ENCODE data around the gene PPP1R13B.

PPP1R13B gene

GRCh38 chr14:103772078-103772712, 75.2 kb downstream of the PPP1R13B start:
- no peak overlapping the region for H3K27ac Mint-ChIP-seq
- no peaks in the 10 kb centered on the region for H3K4me1 Mint-ChIP-seq
- H3K4me3 Mint-ChIP-seq = no peak overlapping the region
- H3K9me3 Mint-ChIP-seq = peaks cover 6% of the 10 kb centered on the region
- H3K36me3 Mint-ChIP-seq (ENCODE audit: low read depth) = peaks cover 11% of the 10 kb centered on the region
- H3K27me3 Mint-ChIP-seq = no peaks in the 10 kb centered on the region
- DNase-seq = no peak
- no peak for ATAC-seq

GRCh38 chr14:103770902-103771301, 76.5 kb downstream of the PPP1R13B start:
- no peak overlapping the region for H3K4me3 Mint-ChIP-seq
- ATAC-seq (no peak), DNase-seq (no peak)
- peaks cover 6% of the 10 kb centered on the region for H3K9me3 Mint-ChIP-seq
- H3K27ac Mint-ChIP-seq = no peak overlapping the region
- no peaks in the 10 kb centered on the region for H3K4me1 Mint-ChIP-seq
- H3K27me3 Mint-ChIP-seq = no peaks in the 10 kb centered on the region
- peaks cover 11% of the 10 kb centered on the region for H3K36me3 Mint-ChIP-seq (ENCODE audit: low read depth)

DNA sequence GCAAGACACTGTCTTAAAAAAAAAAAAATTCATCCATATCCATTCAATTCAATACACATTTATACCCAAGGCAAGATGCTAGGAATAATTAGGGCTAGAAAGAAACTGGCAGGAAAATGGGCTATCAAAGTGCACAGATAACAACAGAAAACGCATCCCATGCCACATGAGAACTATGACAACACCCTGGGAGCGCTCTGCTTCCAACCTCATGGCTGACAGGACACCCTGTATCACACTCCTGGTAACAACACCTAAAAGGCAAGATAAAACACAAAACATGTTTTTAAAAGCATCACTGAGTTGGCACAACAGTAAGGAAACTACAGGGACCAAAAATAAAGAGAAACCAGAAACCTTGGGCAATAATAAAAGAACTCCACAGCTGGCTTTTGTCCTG, 76.9 kb downstream of the PPP1R13B start:
- H3K4me1 Mint-ChIP-seq = no peaks in the 10 kb centered on the region
- no peak overlapping the region for H3K27ac Mint-ChIP-seq
- peaks cover 11% of the 10 kb centered on the region for H3K36me3 Mint-ChIP-seq (ENCODE audit: low read depth)
- DNase-seq (no peak), ATAC-seq (no peak)
- no peak overlapping the region for H3K4me3 Mint-ChIP-seq
- H3K9me3 Mint-ChIP-seq = peaks cover 6% of the 10 kb centered on the region
- H3K27me3 Mint-ChIP-seq = no peaks in the 10 kb centered on the region

DNA sequence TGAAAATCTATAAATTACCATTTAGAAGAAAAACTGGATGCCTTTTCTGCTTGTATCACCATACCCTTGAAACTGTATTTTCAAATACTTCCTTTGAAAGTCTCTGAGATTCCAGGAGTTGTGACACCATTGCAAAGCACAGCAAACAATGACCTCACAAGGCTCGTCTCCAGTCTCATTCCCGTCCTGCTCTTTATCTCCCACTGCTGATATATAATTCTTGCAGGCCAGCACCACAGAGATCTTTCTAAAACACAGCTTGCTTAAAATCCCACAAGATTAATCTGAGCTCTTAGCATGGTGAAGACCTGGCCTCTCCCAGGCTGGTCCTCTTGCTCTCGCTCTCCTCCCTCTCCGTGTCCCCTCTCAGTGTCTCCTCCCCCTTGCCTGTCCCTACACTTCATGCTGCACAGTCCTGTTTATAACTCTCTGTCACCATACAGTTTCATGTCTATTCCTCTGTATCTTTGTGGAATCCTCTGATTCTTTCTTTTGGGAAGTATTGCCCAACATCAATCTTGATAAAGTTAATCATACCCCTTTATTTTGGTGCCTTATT, 80.0 kb downstream of the PPP1R13B start:
- ATAC-seq (no peak), DNase-seq (no peak)
- H3K9me3 Mint-ChIP-seq = peaks cover 6% of the 10 kb centered on the region
- no peaks in the 10 kb centered on the region for H3K27me3 Mint-ChIP-seq
- H3K27ac Mint-ChIP-seq = no peak overlapping the region
- no peak overlapping the region for H3K4me3 Mint-ChIP-seq
- peaks cover 7% of the 10 kb centered on the region for H3K36me3 Mint-ChIP-seq (ENCODE audit: low read depth)
- H3K4me1 Mint-ChIP-seq = peaks cover 8% of the 10 kb centered on the region

- Mint-ChIP-seq H3K27ac (no peak overlapping the region), H3K9me3 (no peaks in the 10 kb centered on the region), H3K4me1 (peaks cover 8% of the 10 kb centered on the region), H3K27me3 (no peaks in the 10 kb centered on the region), H3K36me3 (ENCODE audit: low read depth) (no peaks in the 10 kb centered on the region), H3K4me3 (no peak overlapping the region)
- ATAC-seq (no peak), DNase-seq (no peak)
Observed at GRCh38 chr14:103765526-103765925, 81.8 kb downstream of the PPP1R13B start.

DNA sequence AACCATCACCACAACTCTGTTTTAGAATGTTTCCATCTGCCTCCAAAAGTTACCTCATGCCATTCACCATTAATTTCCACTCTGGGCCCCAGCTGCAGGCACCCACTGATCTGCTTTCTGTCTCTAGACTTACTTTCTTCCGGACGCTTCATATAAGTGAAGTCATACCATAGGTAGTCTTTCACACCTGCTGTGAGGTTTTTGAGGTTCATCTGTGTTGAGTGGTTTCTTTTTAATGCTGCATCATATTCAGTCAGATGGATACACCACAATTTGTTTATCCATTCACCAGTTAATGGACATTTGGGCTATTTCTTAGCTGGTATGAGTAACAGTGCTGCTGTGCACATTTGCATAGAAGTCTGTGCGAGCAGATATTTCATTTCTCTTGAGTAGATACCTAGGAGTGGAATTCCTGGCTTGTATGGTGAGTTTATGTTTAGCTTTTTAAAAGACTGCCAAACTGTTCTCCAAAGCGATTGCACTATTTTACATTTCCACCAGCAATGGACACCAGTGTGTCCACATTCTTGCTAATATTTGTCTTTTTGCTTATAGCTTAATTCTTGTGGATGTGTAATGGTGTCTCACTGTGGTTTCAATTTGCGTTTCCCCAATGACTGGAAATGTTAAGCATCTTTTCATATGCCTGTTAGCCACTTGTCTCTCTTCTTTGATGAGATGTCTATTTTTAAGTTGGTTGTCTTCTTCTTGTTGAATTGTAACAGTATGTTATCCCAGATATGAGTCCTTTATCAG, 83.5 kb downstream of the PPP1R13B start:
- no peaks in the 10 kb centered on the region for H3K36me3 Mint-ChIP-seq (ENCODE audit: low read depth)
- peaks cover 8% of the 10 kb centered on the region for H3K4me1 Mint-ChIP-seq
- H3K9me3 Mint-ChIP-seq = no peaks in the 10 kb centered on the region
- no peaks in the 10 kb centered on the region for H3K27me3 Mint-ChIP-seq
- ATAC-seq (peak; percentile 36), DNase-seq (no peak)
- no peak overlapping the region for H3K4me3 Mint-ChIP-seq
- no peak overlapping the region for H3K27ac Mint-ChIP-seq

- ATAC-seq (no peak), DNase-seq (no peak)
- H3K36me3 Mint-ChIP-seq (ENCODE audit: low read depth) = no peaks in the 10 kb centered on the region
- no peak overlapping the region for H3K4me3 Mint-ChIP-seq
- H3K27ac Mint-ChIP-seq = no peak overlapping the region
- H3K27me3 Mint-ChIP-seq = no peaks in the 10 kb centered on the region
- no peaks in the 10 kb centered on the region for H3K9me3 Mint-ChIP-seq
- H3K4me1 Mint-ChIP-seq = peaks cover 8% of the 10 kb centered on the region
Observed at GRCh38 chr14:103762541-103762940, 84.8 kb downstream of the PPP1R13B start.

GRCh38 chr14:103762036-103762435, 85.3 kb downstream of the PPP1R13B start:
- ATAC-seq (no peak), DNase-seq (no peak)
- no peaks in the 10 kb centered on the region for H3K9me3 Mint-ChIP-seq

DNA sequence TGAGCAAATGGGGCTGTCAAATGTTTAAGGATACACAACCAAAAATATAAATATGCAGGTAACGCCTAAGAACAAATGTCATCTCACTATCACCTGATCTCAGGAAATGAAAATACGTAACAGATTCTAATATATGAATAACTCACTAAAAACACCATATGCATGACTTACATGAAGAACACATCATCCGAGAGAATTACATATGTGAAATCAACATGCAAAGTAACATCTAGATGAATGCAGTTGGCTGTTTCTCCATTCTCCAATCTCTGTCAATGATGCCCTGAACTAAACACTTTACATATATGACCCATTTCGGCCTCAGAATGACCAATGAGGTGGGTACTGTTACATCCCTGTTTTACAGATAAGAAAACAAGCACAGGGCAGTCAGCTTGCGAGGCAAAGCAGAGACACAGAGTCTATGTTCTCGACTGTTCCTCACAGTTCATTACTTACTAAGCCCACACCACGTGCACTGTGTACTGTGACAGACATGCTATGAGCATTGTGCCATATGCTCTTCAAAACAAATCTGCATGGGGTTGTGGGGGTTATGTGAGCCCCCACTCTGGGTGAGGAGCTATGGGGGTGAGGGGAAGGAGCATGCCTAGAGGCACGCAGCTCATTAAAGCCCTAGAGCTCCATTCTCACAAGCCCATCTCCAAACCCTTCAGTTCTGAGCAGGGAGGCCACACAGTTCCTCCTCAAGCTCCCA, 89.2 kb downstream of the PPP1R13B start:
- ATAC-seq (no peak), DNase-seq (no peak)
- no peak overlapping the region for H3K4me3 Mint-ChIP-seq
- H3K27me3 Mint-ChIP-seq = no peaks in the 10 kb centered on the region
- H3K36me3 Mint-ChIP-seq (ENCODE audit: low read depth) = no peaks in the 10 kb centered on the region
- H3K27ac Mint-ChIP-seq = no peak overlapping the region
- no peaks in the 10 kb centered on the region for H3K4me1 Mint-ChIP-seq
- no peaks in the 10 kb centered on the region for H3K9me3 Mint-ChIP-seq

More at GRCh38 chr14:103762036-103762435, 85.3 kb downstream of the PPP1R13B start:
- no peaks in the 10 kb centered on the region for H3K36me3 Mint-ChIP-seq (ENCODE audit: low read depth)
- peaks cover 8% of the 10 kb centered on the region for H3K4me1 Mint-ChIP-seq
- no peaks in the 10 kb centered on the region for H3K27me3 Mint-ChIP-seq
- no peak overlapping the region for H3K4me3 Mint-ChIP-seq
- no peak overlapping the region for H3K27ac Mint-ChIP-seq

- Mint-ChIP-seq H3K27me3 (no peaks in the 10 kb centered on the region), H3K36me3 (ENCODE audit: low read depth) (no peaks in the 10 kb centered on the region), H3K4me3 (no peak overlapping the region), H3K27ac (no peak overlapping the region), H3K4me1 (no peaks in the 10 kb centered on the region), H3K9me3 (no peaks in the 10 kb centered on the region)
- no peak for DNase-seq
- no peak for ATAC-seq
Observed at GRCh38 chr14:103755060-103755459, 92.3 kb downstream of the PPP1R13B start.

DNA sequence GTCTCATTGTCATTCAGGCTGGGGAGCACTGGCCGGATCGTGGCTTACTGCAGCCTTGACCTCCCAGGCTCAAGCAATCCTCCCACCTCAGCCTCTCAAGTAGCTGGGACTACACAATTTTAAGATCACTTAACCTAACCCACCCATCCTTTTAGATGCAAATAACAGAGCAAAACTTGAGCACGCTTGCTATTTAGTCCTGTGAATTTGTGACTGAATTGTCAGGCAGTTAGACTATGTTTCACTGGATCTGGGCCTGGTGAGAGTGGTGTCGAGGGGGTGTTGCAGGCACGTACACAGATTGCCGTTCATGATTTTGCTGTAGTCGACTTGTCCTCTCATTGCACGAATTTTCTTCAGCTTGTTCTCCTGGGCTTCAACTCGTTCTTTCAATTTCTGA, 93.6 kb downstream of the PPP1R13B start:
- Mint-ChIP-seq H3K4me3 (no peak overlapping the region), H3K27me3 (no peaks in the 10 kb centered on the region), H3K4me1 (peaks cover 4% of the 10 kb centered on the region), H3K9me3 (no peaks in the 10 kb centered on the region), H3K27ac (no peak overlapping the region), H3K36me3 (ENCODE audit: low read depth) (peaks cover 3% of the 10 kb centered on the region)
- ATAC-seq (no peak), DNase-seq (no peak)

DNA sequence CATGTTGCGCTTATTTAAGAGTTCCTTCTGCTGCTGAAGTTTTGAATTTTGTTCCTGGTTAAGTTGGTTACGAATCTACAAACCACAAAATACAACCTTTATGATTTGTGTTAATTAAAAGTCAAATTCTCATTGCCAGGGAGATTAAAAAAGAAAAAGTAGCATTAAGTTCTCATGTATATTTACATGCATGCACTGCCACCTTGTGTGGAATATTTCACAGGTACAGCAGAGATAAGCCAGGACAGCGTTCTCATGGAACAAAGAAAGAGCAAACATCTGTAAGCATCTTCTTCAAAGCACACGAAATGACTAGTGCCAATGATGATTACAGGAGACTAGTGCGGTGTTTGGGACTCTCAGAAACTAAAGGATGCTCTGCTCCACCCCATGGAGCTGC, 97.5 kb downstream of the PPP1R13B start:
- Mint-ChIP-seq H3K9me3 (no peaks in the 10 kb centered on the region), H3K36me3 (ENCODE audit: low read depth) (peaks cover 3% of the 10 kb centered on the region), H3K4me3 (no peak overlapping the region), H3K27ac (no peak overlapping the region), H3K4me1 (peaks cover 12% of the 10 kb centered on the region), H3K27me3 (no peaks in the 10 kb centered on the region)
- ATAC-seq (no peak), DNase-seq (no peak)

DNA sequence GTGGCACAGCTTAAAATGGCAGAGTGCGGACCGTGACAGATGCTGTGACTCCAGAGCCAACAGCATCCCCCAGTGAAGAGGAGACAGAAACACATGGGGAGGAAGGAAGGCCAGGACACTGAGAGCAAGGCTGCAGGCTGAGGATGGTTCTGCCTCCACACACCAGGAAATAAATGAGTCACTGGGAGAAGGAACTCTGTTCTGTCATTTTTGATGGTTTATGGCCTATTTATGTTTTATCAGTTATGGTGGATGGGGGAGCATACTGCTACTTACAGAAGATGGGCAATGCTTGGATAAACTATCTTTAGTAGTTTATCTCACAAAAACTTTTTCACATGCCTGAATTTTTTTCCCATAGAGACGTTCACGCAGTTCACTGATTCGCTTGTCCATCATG, 97.9 kb downstream of the PPP1R13B start:
- no peak overlapping the region for H3K4me3 Mint-ChIP-seq
- peaks cover 3% of the 10 kb centered on the region for H3K36me3 Mint-ChIP-seq (ENCODE audit: low read depth)
- H3K27me3 Mint-ChIP-seq = no peaks in the 10 kb centered on the region
- no peaks in the 10 kb centered on the region for H3K9me3 Mint-ChIP-seq
- DNase-seq (no peak), ATAC-seq (no peak)
- H3K4me1 Mint-ChIP-seq = peaks cover 12% of the 10 kb centered on the region
- H3K27ac Mint-ChIP-seq = no peak overlapping the region

- Mint-ChIP-seq H3K4me1 (peaks cover 12% of the 10 kb centered on the region), H3K9me3 (no peaks in the 10 kb centered on the region), H3K27ac (peak overlapping the region; percentile 60), H3K36me3 (ENCODE audit: low read depth) (peaks cover 3% of the 10 kb centered on the region), H3K4me3 (no peak overlapping the region), H3K27me3 (no peaks in the 10 kb centered on the region)
- ATAC-seq (peak; percentile 93), DNase-seq (peak; percentile 46)
Observed at GRCh38 chr14:103748534-103748857, 98.9 kb downstream of the PPP1R13B start.

- no peak for DNase-seq
- Mint-ChIP-seq H3K36me3 (ENCODE audit: low read depth) (peaks cover 3% of the 10 kb centered on the region), H3K27me3 (no peaks in the 10 kb centered on the region), H3K9me3 (no peaks in the 10 kb centered on the region), H3K27ac (no peak overlapping the region), H3K4me3 (no peak overlapping the region), H3K4me1 (peaks cover 12% of the 10 kb centered on the region)
- no peak for ATAC-seq
Observed at GRCh38 chr14:103746701-103747100, 100.7 kb downstream of the PPP1R13B start.
